Astrocyte (in vitro differentiated cells and primary cell): ENCODE measurements around the gene DHH.

ENCODE experiments used
- CTCF ChIP-seq: IDR thresholded peaks from 2 replicates; pipeline ENCODE4 v1.5.1; 2011; ENCODE audit warnings: low read depth, mild to moderate bottlenecking, inconsistent platforms, low read length, moderate library complexity; ENCODE audit not compliant: insufficient read depth
- EZH2 ChIP-seq: IDR thresholded peaks from 2 replicates; pipeline ENCODE4 v1.6.1; 2012; ENCODE audit warnings: mild to moderate bottlenecking, low read length, inconsistent platforms; ENCODE audit not compliant: insufficient read depth

GRCh38 chr12:49109641-49110463 is 15.3 kb upstream of the DHH start:
- TF ChIP-seq CTCF (no peak), EZH2 (no peak)
